Measurements from ENCODE around the gene ZFP36L1.

ZFP36L1 gene

GRCh38 chr14:68756000-68756481 lies 36.8 kb downstream of the ZFP36L1 start:
- no peak overlapping the region for H3K4me3 ChIP-seq (ENCODE audit: low read length)
- no peak for DNase-seq (ENCODE audit: low read depth)
- no peak for TF ChIP-seq CTCF (IDR thresholded peaks at IDR 0.05; ENCODE audit: insufficient read depth, low read depth, low read length, missing control alignments)

GRCh38 chr14:68755016-68755353 lies 37.9 kb downstream of the ZFP36L1 start:
- H3K4me3 ChIP-seq (ENCODE audit: low read length): no peak overlapping the region
- no peak for TF ChIP-seq CTCF (IDR thresholded peaks at IDR 0.05; ENCODE audit: insufficient read depth, low read depth, low read length, missing control alignments)
- no peak for DNase-seq (ENCODE audit: low read depth)

GRCh38 chr14:68753690-68754089 lies 39.2 kb downstream of the ZFP36L1 start:
- no peak for TF ChIP-seq CTCF (IDR thresholded peaks at IDR 0.05; ENCODE audit: insufficient read depth, low read depth, low read length, missing control alignments)
- DNase-seq (ENCODE audit: low read depth): no peak

GRCh38 chr14:68752271-68753006 lies 40.4 kb downstream of the ZFP36L1 start:
- no peak for DNase-seq (ENCODE audit: low read depth)
- no peak overlapping the region for H3K4me3 ChIP-seq (ENCODE audit: low read length)
- TF ChIP-seq CTCF (IDR thresholded peaks at IDR 0.05; ENCODE audit: insufficient read depth, low read depth, low read length, missing control alignments): no peak

More at GRCh38 chr14:68753690-68754089, 39.2 kb downstream of the ZFP36L1 start:
- no peak overlapping the region for H3K4me3 ChIP-seq (ENCODE audit: low read length)

GRCh38 chr14:68749487-68750475 lies 43.1 kb downstream of the ZFP36L1 start:
- H3K4me3 ChIP-seq (ENCODE audit: low read length): no peak overlapping the region
- DNase-seq (ENCODE audit: low read depth): peak; percentile 24
- TF ChIP-seq CTCF (IDR thresholded peaks at IDR 0.05; ENCODE audit: insufficient read depth, low read depth, low read length, missing control alignments): no peak

GRCh38 chr14:68748691-68749090 lies 44.2 kb downstream of the ZFP36L1 start:
- no peak overlapping the region for H3K4me3 ChIP-seq (ENCODE audit: low read length)
- no peak for DNase-seq (ENCODE audit: low read depth)
- no peak for TF ChIP-seq CTCF (IDR thresholded peaks at IDR 0.05; ENCODE audit: insufficient read depth, low read depth, low read length, missing control alignments)
